Fibroblast of lung (primary cell): ENCODE data around the gene HMOX2. TPM values are rescaled to one million over a fixed set of nuclear protein-coding genes. Genes with fewer than 3 reads are reported as not detected.

Experiments used
- DNase-seq, 2 donors: peaks; one replicate each; pipeline versions ENCODE4 v3.0.0 to v3.0.0-alpha.2; 2010; ENCODE audit warnings: low read depth in 2 of 2
- H2AFZ ChIP-seq: 2 replicates; pipeline ENCODE4 v1.5.1; 2012; ENCODE audit warnings: low read length, control low read depth, inconsistent platforms
- H3K27ac ChIP-seq: 2 replicates; pipeline ENCODE4 v1.5.1; 2011; ENCODE audit warnings: low read length, control low read depth; ENCODE audit not compliant: insufficient read depth
- H3K27me3 ChIP-seq: 2 replicates; pipeline ENCODE4 v1.5.1; 2011; ENCODE audit warnings: mild to moderate bottlenecking, low read length; ENCODE audit not compliant: control insufficient read depth, insufficient read depth
- H3K36me3 ChIP-seq: 2 replicates; pipeline ENCODE4 v1.5.1; 2011; ENCODE audit warnings: low read length; ENCODE audit not compliant: control insufficient read depth, insufficient read depth
- H3K4me1 ChIP-seq: 2 replicates; pipeline ENCODE4 v1.5.1; 2011; ENCODE audit warnings: low read length; ENCODE audit not compliant: control insufficient read depth, insufficient read depth; ENCODE audit errors: extremely low read depth
- H3K4me2 ChIP-seq: 2 replicates; pipeline ENCODE4 v1.5.1; 2011; ENCODE audit warnings: low read length, control low read depth; ENCODE audit not compliant: insufficient read depth; ENCODE audit errors: extremely low read depth
- H3K4me3 ChIP-seq, 4 experiments: fragments of 200-600 bp in 1 of 4; sonication (generic) in 1 of 4; replicated peaks in 1 of 4; 2 replicates each; pipeline ENCODE4 v1.5.1; 2011 to 2016; ENCODE audit warnings: low read length in 4 of 4, low read depth in 3 of 4, mild to moderate bottlenecking in 3 of 4, control low read depth in 2 of 4, inconsistent platforms in 1 of 4, mixed read lengths in 1 of 4; ENCODE audit not compliant: insufficient read depth in 1 of 4; ENCODE audit errors: control extremely low read depth in 1 of 4
- H3K79me2 ChIP-seq: 2 replicates; pipeline ENCODE4 v1.5.1; 2012; ENCODE audit warnings: mild to moderate bottlenecking, low read length, inconsistent platforms; ENCODE audit not compliant: control insufficient read depth, insufficient read depth
- H3K9ac ChIP-seq: 2 replicates; pipeline ENCODE4 v1.5.1; 2011; ENCODE audit warnings: mild to moderate bottlenecking, low read length, control low read depth; ENCODE audit not compliant: insufficient read depth
- H3K9me3 ChIP-seq: 2 replicates; pipeline ENCODE4 v1.5.1; 2012; ENCODE audit warnings: low read depth, low read length; ENCODE audit not compliant: control insufficient read depth, insufficient read depth
- H4K20me1 ChIP-seq: 2 replicates; pipeline ENCODE4 v1.5.1; 2011; ENCODE audit warnings: low read length; ENCODE audit not compliant: control insufficient read depth, insufficient read depth; ENCODE audit errors: extremely low read depth
- CTCF ChIP-seq, 2 donors: IDR thresholded peaks in 1 of 2; conservative IDR thresholded peaks in 1 of 2; 1 replicate in 1 of 2; 2 replicates in 1 of 2; pipeline ENCODE4 v1.5.1; 2011 to 2012; ENCODE audit warnings: low read length in 2 of 2, control low read depth in 1 of 2, inconsistent platforms in 1 of 2, low read depth in 1 of 2, mild to moderate bottlenecking in 1 of 2
- EZH2 ChIP-seq: IDR thresholded peaks from 2 replicates; pipeline ENCODE4 v1.5.1; 2012; ENCODE audit warnings: low read length, control low read depth, mild to moderate bottlenecking; ENCODE audit errors: missing control alignments
- polyA plus RNA-seq, 2 donors: library from polyadenylated mRNA; depleted of rRNA in 1 of 2; stranded (reverse) in 1 of 2; unstranded in 1 of 2; fragments of >200 nt; gene quantifications; 2 replicates each; pipeline ENCODE4 v1.2.1, GENCODE V29; 2011 to 2012; ENCODE audit warnings: missing spikeins in 1 of 2
- total RNA-seq: library from RNA; depleted of rRNA; stranded (reverse); fragments of >200 nt; gene quantifications from 2 replicates; pipeline ENCODE4 v1.2.1, GENCODE V29; 2014

Gene HMOX2
- total and polyA plus RNA-seq, 2 donors (not counting 1 experiment from before 2014, with no cell fraction given): 40.0 to 45.7 TPM

- H3K27ac ChIP-seq: no peak overlapping the region
- TF ChIP-seq CTCF (conservative IDR thresholded peaks at IDR 0.05 in 1 of 2, IDR thresholded peaks at IDR 0.05 in 1 of 2; ENCODE audit: low read depth in 1 of 2, low read length in 2 of 2): no peak
- TF ChIP-seq EZH2: no peak
- H3K9me3 ChIP-seq: no peaks in the 10 kb centered on the region
- no peak overlapping the region for H3K9ac ChIP-seq
- peaks cover 24% of the 10 kb centered on the region for H3K36me3 ChIP-seq
- no peak for DNase-seq
- no peak overlapping the region for H3K4me2 ChIP-seq
- H3K4me3 ChIP-seq: no peak overlapping the region
- H4K20me1 ChIP-seq: no peaks in the 10 kb centered on the region
- H3K4me1 ChIP-seq: no peaks in the 10 kb centered on the region
- H3K79me2 ChIP-seq: peaks cover 3% of the 10 kb centered on the region
- no peaks in the 10 kb centered on the region for H3K27me3 ChIP-seq
- H2AFZ ChIP-seq: no peak overlapping the region
Measured at GRCh38 chr16:4508806-4509205, 32.6 kb downstream of the HMOX2 start.

GRCh38 chr16:4509420-4509819 lies 33.2 kb downstream of the HMOX2 start:
- Histone ChIP-seq H3K27me3 (no peaks in the 10 kb centered on the region), H4K20me1 (no peaks in the 10 kb centered on the region), H2AFZ (no peak overlapping the region), H3K9me3 (no peaks in the 10 kb centered on the region), H3K27ac (no peak overlapping the region), H3K9ac (no peak overlapping the region), H3K4me3 (no peak overlapping the region), H3K79me2 (no peaks in the 10 kb centered on the region), H3K4me2 (no peak overlapping the region), H3K36me3 (peaks cover 26% of the 10 kb centered on the region), H3K4me1 (no peaks in the 10 kb centered on the region)
- TF ChIP-seq EZH2: no peak
- TF ChIP-seq CTCF (conservative IDR thresholded peaks at IDR 0.05 in 1 of 2, IDR thresholded peaks at IDR 0.05 in 1 of 2; ENCODE audit: low read depth in 1 of 2, low read length in 2 of 2): no peak
- DNase-seq: no peak

GRCh38 chr16:4510131-4510530 lies 33.9 kb downstream of the HMOX2 start:
- no peak overlapping the region for H3K4me3 ChIP-seq
- DNase-seq: no peak
- no peaks in the 10 kb centered on the region for H3K9me3 ChIP-seq
- no peak overlapping the region for H3K27ac ChIP-seq
- H3K27me3 ChIP-seq: no peaks in the 10 kb centered on the region
- H3K9ac ChIP-seq: no peak overlapping the region
- no peak for TF ChIP-seq EZH2
- peaks cover 26% of the 10 kb centered on the region for H3K36me3 ChIP-seq
- H4K20me1 ChIP-seq: no peaks in the 10 kb centered on the region
- no peaks in the 10 kb centered on the region for H3K79me2 ChIP-seq
- H3K4me2 ChIP-seq: no peak overlapping the region
- no peaks in the 10 kb centered on the region for H3K4me1 ChIP-seq
- H2AFZ ChIP-seq: no peak overlapping the region
